Fibroblast of lung (primary cell): Measurements from ENCODE around the gene NRIP1. TPM values are rescaled to one million over a fixed set of nuclear protein-coding genes. Genes with fewer than 3 reads are reported as not detected.

Experiments used
- DNase-seq, 2 donors: peaks; one replicate each; pipeline versions ENCODE4 v3.0.0 to v3.0.0-alpha.2; 2010; ENCODE audit warnings: low read depth in 2 of 2
- H2AFZ ChIP-seq: 2 replicates; pipeline ENCODE4 v1.5.1; 2012; ENCODE audit warnings: low read length, control low read depth, inconsistent platforms
- H3K27ac ChIP-seq: 2 replicates; pipeline ENCODE4 v1.5.1; 2011; ENCODE audit warnings: low read length, control low read depth; ENCODE audit not compliant: insufficient read depth
- H3K27me3 ChIP-seq: 2 replicates; pipeline ENCODE4 v1.5.1; 2011; ENCODE audit warnings: mild to moderate bottlenecking, low read length; ENCODE audit not compliant: control insufficient read depth, insufficient read depth
- H3K36me3 ChIP-seq: 2 replicates; pipeline ENCODE4 v1.5.1; 2011; ENCODE audit warnings: low read length; ENCODE audit not compliant: control insufficient read depth, insufficient read depth
- H3K4me1 ChIP-seq: 2 replicates; pipeline ENCODE4 v1.5.1; 2011; ENCODE audit warnings: low read length; ENCODE audit not compliant: control insufficient read depth, insufficient read depth; ENCODE audit errors: extremely low read depth
- H3K4me2 ChIP-seq: 2 replicates; pipeline ENCODE4 v1.5.1; 2011; ENCODE audit warnings: low read length, control low read depth; ENCODE audit not compliant: insufficient read depth; ENCODE audit errors: extremely low read depth
- H3K4me3 ChIP-seq, 4 experiments: fragments of 200-600 bp in 1 of 4; sonication (generic) in 1 of 4; replicated peaks in 1 of 4; 2 replicates each; pipeline ENCODE4 v1.5.1; 2011 to 2016; ENCODE audit warnings: low read length in 4 of 4, low read depth in 3 of 4, mild to moderate bottlenecking in 3 of 4, control low read depth in 2 of 4, inconsistent platforms in 1 of 4, mixed read lengths in 1 of 4; ENCODE audit not compliant: insufficient read depth in 1 of 4; ENCODE audit errors: control extremely low read depth in 1 of 4
- H3K79me2 ChIP-seq: 2 replicates; pipeline ENCODE4 v1.5.1; 2012; ENCODE audit warnings: mild to moderate bottlenecking, low read length, inconsistent platforms; ENCODE audit not compliant: control insufficient read depth, insufficient read depth
- H3K9ac ChIP-seq: 2 replicates; pipeline ENCODE4 v1.5.1; 2011; ENCODE audit warnings: mild to moderate bottlenecking, low read length, control low read depth; ENCODE audit not compliant: insufficient read depth
- H3K9me3 ChIP-seq: 2 replicates; pipeline ENCODE4 v1.5.1; 2012; ENCODE audit warnings: low read depth, low read length; ENCODE audit not compliant: control insufficient read depth, insufficient read depth
- H4K20me1 ChIP-seq: 2 replicates; pipeline ENCODE4 v1.5.1; 2011; ENCODE audit warnings: low read length; ENCODE audit not compliant: control insufficient read depth, insufficient read depth; ENCODE audit errors: extremely low read depth
- EZH2 ChIP-seq: IDR thresholded peaks from 2 replicates; pipeline ENCODE4 v1.5.1; 2012; ENCODE audit warnings: low read length, control low read depth, mild to moderate bottlenecking; ENCODE audit errors: missing control alignments
- polyA plus RNA-seq, 2 donors: library from polyadenylated mRNA; depleted of rRNA in 1 of 2; stranded (reverse) in 1 of 2; unstranded in 1 of 2; fragments of >200 nt; gene quantifications; 2 replicates each; pipeline ENCODE4 v1.2.1, GENCODE V29; 2011 to 2012; ENCODE audit warnings: missing spikeins in 1 of 2
- total RNA-seq: library from RNA; depleted of rRNA; stranded (reverse); fragments of >200 nt; gene quantifications from 2 replicates; pipeline ENCODE4 v1.2.1, GENCODE V29; 2014
- TF ChIP-seq, protein P1 (sequence below), 2 donors: IDR thresholded peaks in 1 of 2; conservative IDR thresholded peaks in 1 of 2; 1 replicate in 1 of 2; 2 replicates in 1 of 2; pipeline ENCODE4 v1.5.1; 2011 to 2012; ENCODE audit warnings: low read length in 2 of 2, control low read depth in 1 of 2, inconsistent platforms in 1 of 2, low read depth in 1 of 2, mild to moderate bottlenecking in 1 of 2

NRIP1 gene
- total and polyA plus RNA-seq, 2 donors (not counting 1 experiment from before 2014, with no cell fraction given): 17.8 to 24.8 TPM

GRCh38 chr21:14979264-14979663 lies 85.5 kb downstream of the NRIP1 start:
- Histone ChIP-seq H3K4me1 (no peaks in the 10 kb centered on the region), H2AFZ (no peak overlapping the region), H4K20me1 (no peaks in the 10 kb centered on the region), H3K9me3 (no peaks in the 10 kb centered on the region), H3K9ac (no peak overlapping the region), H3K79me2 (peaks cover 19% of the 10 kb centered on the region), H3K27ac (no peak overlapping the region), H3K4me2 (no peak overlapping the region), H3K27me3 (no peaks in the 10 kb centered on the region), H3K36me3 (no peaks in the 10 kb centered on the region), H3K4me3 (no peak overlapping the region)
- DNase-seq: no peak
- TF ChIP-seq, protein P1, sequence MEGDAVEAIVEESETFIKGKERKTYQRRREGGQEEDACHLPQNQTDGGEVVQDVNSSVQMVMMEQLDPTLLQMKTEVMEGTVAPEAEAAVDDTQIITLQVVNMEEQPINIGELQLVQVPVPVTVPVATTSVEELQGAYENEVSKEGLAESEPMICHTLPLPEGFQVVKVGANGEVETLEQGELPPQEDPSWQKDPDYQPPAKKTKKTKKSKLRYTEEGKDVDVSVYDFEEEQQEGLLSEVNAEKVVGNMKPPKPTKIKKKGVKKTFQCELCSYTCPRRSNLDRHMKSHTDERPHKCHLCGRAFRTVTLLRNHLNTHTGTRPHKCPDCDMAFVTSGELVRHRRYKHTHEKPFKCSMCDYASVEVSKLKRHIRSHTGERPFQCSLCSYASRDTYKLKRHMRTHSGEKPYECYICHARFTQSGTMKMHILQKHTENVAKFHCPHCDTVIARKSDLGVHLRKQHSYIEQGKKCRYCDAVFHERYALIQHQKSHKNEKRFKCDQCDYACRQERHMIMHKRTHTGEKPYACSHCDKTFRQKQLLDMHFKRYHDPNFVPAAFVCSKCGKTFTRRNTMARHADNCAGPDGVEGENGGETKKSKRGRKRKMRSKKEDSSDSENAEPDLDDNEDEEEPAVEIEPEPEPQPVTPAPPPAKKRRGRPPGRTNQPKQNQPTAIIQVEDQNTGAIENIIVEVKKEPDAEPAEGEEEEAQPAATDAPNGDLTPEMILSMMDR (conservative IDR thresholded peaks at IDR 0.05 in 1 of 2, IDR thresholded peaks at IDR 0.05 in 1 of 2; ENCODE audit: low read depth in 1 of 2, low read length in 2 of 2): no peak
- no peak for TF ChIP-seq EZH2

DNA sequence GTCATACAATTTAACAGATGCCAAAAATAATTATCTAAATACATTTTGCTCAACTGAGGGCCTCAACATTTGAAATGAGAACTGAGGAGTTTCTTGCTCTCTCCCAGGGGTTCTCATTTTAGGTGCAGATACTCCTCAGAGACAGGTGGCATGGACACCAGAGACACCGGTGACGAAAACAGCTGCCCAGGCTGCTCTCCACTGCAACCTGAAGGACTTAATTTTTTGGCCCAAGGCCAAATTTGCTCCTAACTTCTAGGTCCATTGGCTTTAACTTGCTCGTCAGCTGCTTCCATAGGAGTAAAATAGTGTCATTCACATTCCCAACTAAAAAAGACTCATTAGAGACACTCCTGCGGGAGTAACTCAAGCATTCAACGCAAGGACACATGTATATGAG lies 87.0 kb downstream of the NRIP1 start:
- Histone ChIP-seq H3K4me1 (no peaks in the 10 kb centered on the region), H3K9me3 (no peaks in the 10 kb centered on the region), H3K4me2 (no peak overlapping the region), H3K79me2 (peaks cover 16% of the 10 kb centered on the region), H3K27ac (no peak overlapping the region), H3K4me3 (no peak overlapping the region), H3K27me3 (no peaks in the 10 kb centered on the region), H4K20me1 (no peaks in the 10 kb centered on the region), H2AFZ (no peak overlapping the region), H3K36me3 (no peaks in the 10 kb centered on the region), H3K9ac (no peak overlapping the region)
- DNase-seq: no peak
- TF ChIP-seq, protein P1 (conservative IDR thresholded peaks at IDR 0.05 in 1 of 2, IDR thresholded peaks at IDR 0.05 in 1 of 2; ENCODE audit: low read depth in 1 of 2, low read length in 2 of 2): no peak
- TF ChIP-seq EZH2: no peak

DNA sequence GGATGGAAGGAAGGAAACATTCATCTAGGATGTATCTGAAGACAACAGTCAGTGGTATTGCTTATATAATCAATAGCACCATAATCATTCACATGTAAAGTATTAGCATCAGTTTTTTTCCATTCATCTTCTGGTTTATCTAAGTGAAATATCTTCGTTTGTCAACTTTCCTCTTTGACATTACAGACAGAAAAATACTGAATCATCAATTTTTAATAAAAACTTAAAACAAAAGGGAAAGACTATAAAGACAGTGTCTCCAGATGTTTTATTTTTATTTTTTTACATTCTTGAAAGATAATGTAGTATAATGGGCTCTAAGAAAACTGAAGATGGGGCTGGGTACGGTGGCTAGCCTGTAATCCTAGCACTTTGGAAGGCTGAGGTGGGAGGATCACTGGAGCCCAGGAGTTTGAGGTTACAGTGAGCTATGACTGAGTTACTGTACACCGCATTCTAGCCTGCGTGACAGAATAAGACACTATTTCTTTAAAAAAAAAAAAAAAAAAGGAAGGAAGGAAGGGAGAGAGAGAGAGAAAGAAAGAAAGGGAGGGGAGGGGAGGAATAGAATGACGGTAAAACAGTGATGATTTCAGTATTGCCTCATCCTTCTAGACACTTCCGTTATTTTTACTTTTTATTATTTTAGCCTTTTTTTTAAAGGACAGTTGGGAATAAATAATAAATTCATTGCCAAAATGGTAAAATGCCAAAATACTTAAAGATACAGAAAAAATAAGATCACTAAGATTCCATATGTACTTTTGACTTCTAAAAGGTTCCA lies 89.5 kb downstream of the NRIP1 start:
- H2AFZ ChIP-seq: no peak overlapping the region
- no peaks in the 10 kb centered on the region for H3K36me3 ChIP-seq
- no peak for DNase-seq
- no peak overlapping the region for H3K9ac ChIP-seq
- H3K79me2 ChIP-seq: peaks cover 3% of the 10 kb centered on the region
- no peak for TF ChIP-seq EZH2
- TF ChIP-seq, protein P1 (conservative IDR thresholded peaks at IDR 0.05 in 1 of 2, IDR thresholded peaks at IDR 0.05 in 1 of 2; ENCODE audit: low read depth in 1 of 2, low read length in 2 of 2): no peak
- H3K9me3 ChIP-seq: no peaks in the 10 kb centered on the region
- H3K4me1 ChIP-seq: no peaks in the 10 kb centered on the region
- H3K4me2 ChIP-seq: no peak overlapping the region
- no peak overlapping the region for H3K27ac ChIP-seq
- no peaks in the 10 kb centered on the region for H4K20me1 ChIP-seq
- no peaks in the 10 kb centered on the region for H3K27me3 ChIP-seq
- H3K4me3 ChIP-seq: no peak overlapping the region
